ENCODE results near the gene KLHL35. TPM values are rescaled to one million over a fixed set of nuclear protein-coding genes. Genes with fewer than 3 reads are reported as not detected.

KLHL35 gene
- total and polyA plus RNA-seq, 2 experiments from 2014 or later, result 2.2 to 3.4 TPM

GRCh38 chr11:75470476-75471080 lies 37.6 kb upstream of the KLHL35 start:
- H3K4me3 ChIP-seq, result no peak overlapping the region
- H3K27ac ChIP-seq, result no peak overlapping the region
- no peaks in the 10 kb centered on the region for H3K27me3 ChIP-seq
- no peak for TF ChIP-seq CTCF (IDR thresholded peaks at IDR 0.05; ENCODE audit: low read depth, low read length)
- no peak for DNase-seq (ENCODE audit: low read depth in 1 of 2, low spot score in 1 of 2)
- H3K36me3 ChIP-seq, result no peaks in the 10 kb centered on the region
- peaks cover 4% of the 10 kb centered on the region for H3K4me1 ChIP-seq (ENCODE audit: low read depth)
- H3K9me3 ChIP-seq (ENCODE audit: low read depth), result no peaks in the 10 kb centered on the region

- TF ChIP-seq CTCF (IDR thresholded peaks at IDR 0.05; ENCODE audit: low read depth, low read length), result no peak
- Histone ChIP-seq H3K27me3 (no peaks in the 10 kb centered on the region), H3K4me3 (no peak overlapping the region), H3K4me1 (ENCODE audit: low read depth) (peaks cover 4% of the 10 kb centered on the region), H3K9me3 (ENCODE audit: low read depth) (no peaks in the 10 kb centered on the region), H3K36me3 (no peaks in the 10 kb centered on the region), H3K27ac (no peak overlapping the region)
- no peak for DNase-seq (ENCODE audit: low read depth in 1 of 2, low spot score in 1 of 2)
Observed at GRCh38 chr11:75469785-75470405, 36.9 kb upstream of the KLHL35 start.

- peak in 1 of 2 donors; percentile 93 for DNase-seq (ENCODE audit: low read depth in 1 of 2, low spot score in 1 of 2)
- Histone ChIP-seq H3K27ac (no peak overlapping the region), H3K4me1 (ENCODE audit: low read depth) (peaks cover 4% of the 10 kb centered on the region), H3K9me3 (ENCODE audit: low read depth) (no peaks in the 10 kb centered on the region), H3K36me3 (no peaks in the 10 kb centered on the region), H3K27me3 (no peaks in the 10 kb centered on the region), H3K4me3 (no peak overlapping the region)
- no peak for TF ChIP-seq CTCF (IDR thresholded peaks at IDR 0.05; ENCODE audit: low read depth, low read length)
Observed at GRCh38 chr11:75468534-75469340, 35.7 kb upstream of the KLHL35 start.

- Histone ChIP-seq H3K36me3 (no peaks in the 10 kb centered on the region), H3K27me3 (no peaks in the 10 kb centered on the region), H3K9me3 (ENCODE audit: low read depth) (no peaks in the 10 kb centered on the region), H3K4me1 (ENCODE audit: low read depth) (peaks cover 4% of the 10 kb centered on the region), H3K4me3 (no peak overlapping the region), H3K27ac (no peak overlapping the region)
- no peak for TF ChIP-seq CTCF (IDR thresholded peaks at IDR 0.05; ENCODE audit: low read depth, low read length)
- no peak for DNase-seq (ENCODE audit: low read depth in 1 of 2, low spot score in 1 of 2)
Observed at GRCh38 chr11:75467881-75468280, 34.9 kb upstream of the KLHL35 start.

GRCh38 chr11:75467311-75467710 lies 34.3 kb upstream of the KLHL35 start:
- no peak overlapping the region for H3K4me3 ChIP-seq
- no peaks in the 10 kb centered on the region for H3K9me3 ChIP-seq (ENCODE audit: low read depth)
- TF ChIP-seq CTCF (IDR thresholded peaks at IDR 0.05; ENCODE audit: low read depth, low read length), result no peak
- no peaks in the 10 kb centered on the region for H3K36me3 ChIP-seq
- no peaks in the 10 kb centered on the region for H3K27me3 ChIP-seq
- no peak overlapping the region for H3K27ac ChIP-seq
- no peak for DNase-seq (ENCODE audit: low read depth in 1 of 2, low spot score in 1 of 2)
- H3K4me1 ChIP-seq (ENCODE audit: low read depth), result peaks cover 4% of the 10 kb centered on the region
